GM19023 (cell line): ENCODE data around the gene HARS2.
"Not testable (repeated sequence)": the region's sequence is repeated elsewhere in the genome, so short reads cannot be mapped to it uniquely, and the experiment has no call there.

Experiments used
- ATAC-seq: cut with Tn5 transposase; IDR thresholded peaks from one replicate; pipeline ENCODE4 v1.9.1; 2021; ENCODE audit warnings: mild to moderate bottlenecking, moderate library complexity; ENCODE audit not compliant: unreplicated experiment

The HARS2 gene

GRCh38 chr5:140690941-140691924 lies at the start of gene HARS2, which contains the start of gene HARS1:
HARS2 (plus strand) TSS chr5:140691455; CDS start chr5:140691649, 194 bp downstream.
HARS1 (minus strand) TSS chr5:140691370; CDS start chr5:140691304, 66 bp downstream.
- peak; percentile 95 for ATAC-seq

- ATAC-seq = no peak
These were observed 49.5 kb upstream of the HARS2 start for GRCh38 chr5:140641716-140642115.

GRCh38 chr5:140642718-140643117 lies 48.5 kb upstream of the HARS2 start:
- ATAC-seq = no peak

- ATAC-seq = peak; percentile 41
These were observed 44.2 kb upstream of the HARS2 start for GRCh38 chr5:140647042-140647419.

- no peak for ATAC-seq
These were observed 32.4 kb upstream of the HARS2 start for GRCh38 chr5:140658870-140659269.

GRCh38 chr5:140660371-140660770 lies 30.9 kb upstream of the HARS2 start:
- not testable (repeated sequence) for ATAC-seq

GRCh38 chr5:140664030-140664358 lies 27.3 kb upstream of the HARS2 start:
- ATAC-seq = no peak

GRCh38 chr5:140664359-140665119 lies 26.7 kb upstream of the HARS2 start, which contains the start of gene WDR55:
WDR55 (plus strand) TSS chr5:140664904; CDS start chr5:140664913, 9 bp downstream.
- peak; percentile 98 for ATAC-seq

GRCh38 chr5:140671035-140671434 lies 20.2 kb upstream of the HARS2 start:
- not testable (repeated sequence) for ATAC-seq

- no peak for ATAC-seq
These were observed 19.7 kb upstream of the HARS2 start for GRCh38 chr5:140671472-140672125.

- no peak for ATAC-seq
These were observed 18.6 kb upstream of the HARS2 start for GRCh38 chr5:140672455-140673186.

GRCh38 chr5:140673187-140673976 lies 17.9 kb upstream of the HARS2 start, which contains the start of gene DND1:
DND1 (minus strand) TSS chr5:140673576; CDS start chr5:140673542, 34 bp downstream.
- no peak for ATAC-seq

GRCh38 chr5:140674211-140674610 lies 17.0 kb upstream of the HARS2 start:
- no peak for ATAC-seq

GRCh38 chr5:140674629-140675028 lies 16.6 kb upstream of the HARS2 start:
- ATAC-seq = no peak

- ATAC-seq = peak; percentile 58
These were observed 13.3 kb upstream of the HARS2 start for GRCh38 chr5:140677947-140678346.

- ATAC-seq = no peak
These were observed 12.3 kb upstream of the HARS2 start for GRCh38 chr5:140678993-140679392.

GRCh38 chr5:140690376-140690932 lies 801 bp upstream of the HARS2 start:
- no peak for ATAC-seq

- ATAC-seq = no peak
These were observed 3.0 kb downstream of the HARS2 start for GRCh38 chr5:140694276-140694675.

GRCh38 chr5:140696891-140697492 lies 5.7 kb downstream of the HARS2 start:
- no peak for ATAC-seq
